ENCODE results near the gene KIF14. TPM values are rescaled to one million over a fixed set of nuclear protein-coding genes. Genes with fewer than 3 reads are reported as not detected.

Gene KIF14
- total and polyA plus RNA-seq, 2 of the 13 experiments (the other 11 are each of a cell fraction or from before 2014, with no cell fraction given): 3.3 to 11.2 TPM

- TF ChIP-seq ZNF646 (CRISPR knock-in tag; IDR thresholded peaks at IDR 0.05) (no peak), KMT2A (CRISPR knock-in tag; IDR thresholded peaks at IDR 0.05) (peak; percentile 52; the same call in 1 of the 2 replicates), ZNF10 (CRISPR knock-in tag; IDR thresholded peaks at IDR 0.05; ENCODE audit: borderline replicate concordance, low read depth) (no peak), HNRNPH1 (optimal IDR thresholded peaks at IDR 0.05; ENCODE audit: low read depth, low read length) (no peak), SCMH1 (CRISPR knock-in tag; IDR thresholded peaks at IDR 0.05; ENCODE audit: borderline replicate concordance) (no peak), ZFP36L2 (CRISPR knock-in tag; IDR thresholded peaks at IDR 0.05) (no peak), ATAD3A (CRISPR knock-in tag; IDR thresholded peaks at IDR 0.05) (peak; percentile 50; the same call in 1 of the 2 replicates), SIX1 (CRISPR knock-in tag; IDR thresholded peaks at IDR 0.05; ENCODE audit: borderline replicate concordance) (no peak; the same call in 1 of the 2 replicates), ZNF251 (CRISPR knock-in tag; IDR thresholded peaks at IDR 0.05) (no peak), SP140L (CRISPR knock-in tag; IDR thresholded peaks at IDR 0.05; ENCODE audit: borderline replicate concordance) (no peak), ZNF44 (CRISPR knock-in tag; IDR thresholded peaks at IDR 0.05) (peak; percentile 77), PHF21A (CRISPR knock-in tag; IDR thresholded peaks at IDR 0.05) (peak; percentile 83), TFE3 (CRISPR knock-in tag; IDR thresholded peaks at IDR 0.05) (no peak; the same call in none of the 2 replicates), TBL1XR1 (IDR thresholded peaks at IDR 0.05; ENCODE audit: borderline replicate concordance, low read length, partially characterized antibody) (no peak), PHF5A (CRISPR knock-in tag; IDR thresholded peaks at IDR 0.05; ENCODE audit: low read depth, unreplicated experiment) (peak; percentile 34), ZNF138 (CRISPR knock-in tag; IDR thresholded peaks at IDR 0.05; ENCODE audit: low read depth) (no peak; the same call in 1 of the 2 replicates), ASH2L (IDR thresholded peaks at IDR 0.05; ENCODE audit: insufficient read length, low read depth, low read length) (peak; percentile 93), TEAD2 (CRISPR knock-in tag; IDR thresholded peaks at IDR 0.05) (no peak), MAFG (CRISPR knock-in tag; IDR thresholded peaks at IDR 0.05) (no peak), HNRNPK (IDR thresholded peaks at IDR 0.05; ENCODE audit: low read depth, low read length, poor library complexity, severe bottlenecking) (peak; percentile 83), ZSCAN12 (CRISPR knock-in tag; IDR thresholded peaks at IDR 0.05) (no peak), ZNF713 (CRISPR knock-in tag; IDR thresholded peaks at IDR 0.05) (no peak), RARA (CRISPR knock-in tag; IDR thresholded peaks at IDR 0.05) (0 out of 2 replicates have a peak, but pooled peaks have one; percentile 27)
These were observed 49.0 kb upstream of the KIF14 start, which contains the start of gene DDX59 (continued) for GRCh38 chr1:200669314-200670241.
